Esophagus squamous epithelium (tissue), 4 donors: ENCODE results near the gene BICRAL.

ENCODE experiments used
- CTCF ChIP-seq, 6 experiments: fragments of 450-650 bp in 4 of 6; fragments of 200-600 bp in 2 of 6; sonication (generic) in 2 of 6; IDR thresholded peaks; one replicate each; pipeline ENCODE4 v1.5.1; 2016 to 2019; ENCODE audit warnings: antibody characterized with exemption in 6 of 6, mild to moderate bottlenecking in 4 of 6, moderate library complexity in 4 of 6
- POLR2A ChIP-seq, 4 donors: fragments of 450-650 bp; IDR thresholded peaks; one replicate each; pipeline ENCODE4 v1.6.1; 2017; ENCODE audit warnings: antibody characterized with exemption in 4 of 4, mild to moderate bottlenecking in 4 of 4, moderate library complexity in 3 of 4

GRCh38 chr6:42795651-42796050, 13.8 kb downstream of the BICRAL start:
- TF ChIP-seq CTCF (IDR thresholded peaks at IDR 0.05) = no peak
- TF ChIP-seq POLR2A (IDR thresholded peaks at IDR 0.05) = no peak
